ENCODE measurements around the gene PLPP4. TPM values are rescaled to one million over a fixed set of nuclear protein-coding genes. Genes with fewer than 3 reads are reported as not detected.

PLPP4 gene
- total RNA-seq, 4 donors from 2014 or later: 2.5 TPM; not detected in 3

DNA sequence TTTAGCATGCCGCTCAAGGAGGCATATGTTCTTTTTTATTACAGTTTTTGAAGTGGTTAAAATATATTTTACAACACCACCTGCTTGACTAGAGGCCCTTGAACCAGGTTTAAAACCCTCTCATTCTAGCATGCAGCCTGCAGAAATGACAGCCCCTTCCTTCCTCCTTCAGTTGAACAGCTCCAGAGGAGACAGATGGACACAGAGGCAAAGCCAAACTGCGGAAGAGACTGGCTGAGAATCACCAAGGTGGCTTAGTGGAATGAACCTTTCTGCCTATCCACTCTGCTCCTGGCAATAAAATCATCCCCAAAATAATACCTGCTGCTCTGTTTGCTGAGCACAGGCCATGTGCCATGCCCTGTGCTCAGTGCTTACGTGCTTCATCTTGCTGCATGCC is 23.9 kb upstream of the PLPP4 start:
- no peak for ATAC-seq
- no peaks in the 10 kb centered on the region for H3K4me1 ChIP-seq
- no peaks in the 10 kb centered on the region for H3K9me3 ChIP-seq
- H3K27me3 ChIP-seq: peaks cover 18% of the 10 kb centered on the region
- H3K27ac ChIP-seq: no peak overlapping the region
- WGBS, 2 donors (ENCODE audit: low coverage in 1 of 2): 73 to 87% methylated on average over 3 of the region's 3 CpGs
- TF ChIP-seq POLR2AphosphoS5 (IDR thresholded peaks at IDR 0.05) (no peak), POLR2A (IDR thresholded peaks at IDR 0.05) (no peak), EP300 (IDR thresholded peaks at IDR 0.05) (no peak)
- TF ChIP-seq, protein P1, sequence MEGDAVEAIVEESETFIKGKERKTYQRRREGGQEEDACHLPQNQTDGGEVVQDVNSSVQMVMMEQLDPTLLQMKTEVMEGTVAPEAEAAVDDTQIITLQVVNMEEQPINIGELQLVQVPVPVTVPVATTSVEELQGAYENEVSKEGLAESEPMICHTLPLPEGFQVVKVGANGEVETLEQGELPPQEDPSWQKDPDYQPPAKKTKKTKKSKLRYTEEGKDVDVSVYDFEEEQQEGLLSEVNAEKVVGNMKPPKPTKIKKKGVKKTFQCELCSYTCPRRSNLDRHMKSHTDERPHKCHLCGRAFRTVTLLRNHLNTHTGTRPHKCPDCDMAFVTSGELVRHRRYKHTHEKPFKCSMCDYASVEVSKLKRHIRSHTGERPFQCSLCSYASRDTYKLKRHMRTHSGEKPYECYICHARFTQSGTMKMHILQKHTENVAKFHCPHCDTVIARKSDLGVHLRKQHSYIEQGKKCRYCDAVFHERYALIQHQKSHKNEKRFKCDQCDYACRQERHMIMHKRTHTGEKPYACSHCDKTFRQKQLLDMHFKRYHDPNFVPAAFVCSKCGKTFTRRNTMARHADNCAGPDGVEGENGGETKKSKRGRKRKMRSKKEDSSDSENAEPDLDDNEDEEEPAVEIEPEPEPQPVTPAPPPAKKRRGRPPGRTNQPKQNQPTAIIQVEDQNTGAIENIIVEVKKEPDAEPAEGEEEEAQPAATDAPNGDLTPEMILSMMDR (IDR thresholded peaks at IDR 0.05): no peak
- no peak overlapping the region for H3K4me3 ChIP-seq
- no peaks in the 10 kb centered on the region for H3K36me3 ChIP-seq

DNA sequence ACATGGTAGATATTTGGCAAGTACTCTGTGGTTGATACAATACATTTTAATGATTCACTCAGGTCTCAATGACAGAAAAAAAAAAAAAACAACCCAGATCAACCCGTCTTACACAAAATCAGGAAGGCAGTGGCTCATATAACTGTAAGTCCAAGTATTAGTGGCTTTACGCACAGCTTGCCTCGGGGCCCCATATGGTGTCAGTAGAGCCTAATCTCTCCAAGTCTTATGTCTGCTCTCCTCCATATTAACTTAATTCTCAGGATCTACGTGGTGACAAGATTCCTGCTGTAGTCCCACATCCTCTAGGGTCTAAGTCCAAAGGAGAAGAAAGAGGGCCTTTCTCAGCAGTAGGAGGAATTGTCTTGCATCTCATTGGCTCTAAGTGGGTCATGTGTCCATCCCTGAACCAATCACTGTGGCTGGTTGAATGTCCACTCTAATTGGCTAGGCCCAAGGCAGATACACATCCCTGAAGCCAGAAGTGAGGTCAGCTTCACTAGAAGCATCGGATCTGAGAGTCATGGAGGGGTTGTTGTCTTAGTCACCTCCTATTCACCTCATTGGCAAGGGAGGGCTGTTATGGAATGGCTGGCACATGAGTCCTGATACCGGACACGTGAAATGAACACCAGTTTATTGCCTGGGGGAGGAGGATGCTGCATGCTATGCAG is 20.5 kb upstream of the PLPP4 start:
- TF ChIP-seq POLR2A (IDR thresholded peaks at IDR 0.05): no peak
- TF ChIP-seq EP300 (IDR thresholded peaks at IDR 0.05): no peak
- TF ChIP-seq, protein P1 (IDR thresholded peaks at IDR 0.05): no peak
- TF ChIP-seq POLR2AphosphoS5 (IDR thresholded peaks at IDR 0.05): no peak
- 67 to 70% methylated on average over 3 to 6 of the region's 7 CpGs for WGBS, 2 donors (ENCODE audit: low coverage in 1 of 2)
- H3K27ac ChIP-seq: no peak overlapping the region

DNA sequence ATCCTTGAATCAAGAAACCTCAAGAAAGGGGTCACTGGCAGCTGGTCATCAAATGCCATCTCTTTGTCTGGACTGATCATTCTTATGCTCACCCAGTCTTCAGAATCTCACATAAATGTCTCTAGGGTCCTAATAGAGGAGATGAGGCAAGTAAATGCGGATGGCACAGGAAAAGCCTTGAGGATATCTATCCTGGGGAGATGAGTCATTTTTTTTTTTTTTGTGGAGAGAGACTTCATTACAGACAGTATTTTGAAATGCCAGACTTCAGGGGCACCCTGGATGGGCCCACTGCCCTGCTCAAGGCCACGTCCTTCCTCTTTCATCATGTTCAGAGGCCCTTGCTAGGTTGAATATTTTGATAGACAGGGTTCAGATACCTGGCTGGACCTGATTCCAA is 19.5 kb upstream of the PLPP4 start:
- no peaks in the 10 kb centered on the region for H3K9me3 ChIP-seq
- no peak overlapping the region for H3K27ac ChIP-seq
- H3K27me3 ChIP-seq: peaks cover 8% of the 10 kb centered on the region
- no peak overlapping the region for H3K4me3 ChIP-seq
- no peak for ATAC-seq
- 67 to 82% methylated on average over 1 to 2 of the region's 2 CpGs for WGBS, 2 donors (ENCODE audit: low coverage in 1 of 2)
- H3K36me3 ChIP-seq: no peaks in the 10 kb centered on the region
- no peak for TF ChIP-seq POLR2AphosphoS5 (IDR thresholded peaks at IDR 0.05)
- no peaks in the 10 kb centered on the region for H3K4me1 ChIP-seq

More for the DNA sequence above, 20.5 kb upstream of the PLPP4 start:
- H3K9me3 ChIP-seq: no peaks in the 10 kb centered on the region
- no peak for ATAC-seq
- no peaks in the 10 kb centered on the region for H3K4me1 ChIP-seq
- H3K27me3 ChIP-seq: peaks cover 8% of the 10 kb centered on the region
- H3K4me3 ChIP-seq: no peak overlapping the region
- no peaks in the 10 kb centered on the region for H3K36me3 ChIP-seq

DNA sequence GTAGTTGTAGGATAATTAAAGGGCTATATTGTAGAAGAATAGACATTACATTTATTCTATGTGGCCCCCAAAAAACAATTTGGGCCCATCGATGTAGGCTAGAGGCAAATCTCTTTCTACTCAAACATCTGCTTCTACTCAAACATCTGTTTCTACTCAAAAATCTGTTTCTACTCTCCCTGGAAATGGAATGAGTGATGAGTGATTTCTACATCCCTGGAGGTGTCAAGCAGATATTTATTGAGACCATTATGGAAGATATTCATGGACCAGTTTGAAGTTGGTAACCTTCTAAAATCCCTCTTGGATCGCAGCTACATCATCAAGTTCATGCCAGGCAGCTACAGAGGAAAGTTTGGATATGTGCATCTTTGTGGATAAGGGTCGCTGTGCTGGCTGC is 5.1 kb upstream of the PLPP4 start:
- no peaks in the 10 kb centered on the region for H3K9me3 ChIP-seq
- TF ChIP-seq POLR2AphosphoS5 (IDR thresholded peaks at IDR 0.05) (no peak), POLR2A (IDR thresholded peaks at IDR 0.05) (no peak), EP300 (IDR thresholded peaks at IDR 0.05) (no peak)
- TF ChIP-seq, protein P1 (IDR thresholded peaks at IDR 0.05): no peak
- peaks cover 0 to 9% (median 5%) of the 10 kb centered on the region in 3 donors for H3K4me1 ChIP-seq
- H3K4me3 ChIP-seq: no peak overlapping the region
- ATAC-seq: no peak
- H3K27me3 ChIP-seq: peaks cover 11% of the 10 kb centered on the region
- H3K36me3 ChIP-seq: no peaks in the 10 kb centered on the region
- WGBS, 2 donors (ENCODE audit: low coverage in 1 of 2): 27 to 41% methylated on average over 3 of the region's 3 CpGs
- no peak overlapping the region for H3K27ac ChIP-seq

DNA sequence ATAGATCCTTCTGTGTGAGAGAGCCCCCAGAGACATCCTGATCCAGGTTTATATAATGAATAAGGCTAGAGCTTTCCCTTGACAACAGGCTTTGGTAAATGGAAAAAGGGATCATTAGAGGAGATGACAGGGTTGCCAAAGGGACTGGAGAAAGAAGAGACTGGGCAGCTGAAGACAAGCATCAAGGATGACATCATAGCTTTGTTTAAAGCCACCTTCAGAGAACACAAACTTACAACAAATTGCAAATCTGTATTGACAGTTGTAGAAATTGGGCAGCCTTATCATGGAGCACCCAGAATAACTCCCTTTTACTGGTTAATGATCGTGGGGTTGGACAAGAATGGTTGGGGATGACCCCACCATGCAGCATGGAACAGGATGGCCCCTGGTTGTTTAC is 3.7 kb upstream of the PLPP4 start:
- H3K9me3 ChIP-seq: no peaks in the 10 kb centered on the region
- TF ChIP-seq POLR2A (IDR thresholded peaks at IDR 0.05) (no peak), EP300 (IDR thresholded peaks at IDR 0.05) (no peak), POLR2AphosphoS5 (IDR thresholded peaks at IDR 0.05) (no peak)
- TF ChIP-seq, protein P1 (IDR thresholded peaks at IDR 0.05): no peak
- no peak overlapping the region for H3K27ac ChIP-seq
- H3K4me1 ChIP-seq: peaks cover 0 to 23% (median 12%) of the 10 kb centered on the region in 3 donors
- H3K4me3 ChIP-seq: no peak overlapping the region
- H3K27me3 ChIP-seq: peaks cover 24% of the 10 kb centered on the region
- 67 to 71% methylated on average over 1 of the region's 1 CpG for WGBS, 2 donors (ENCODE audit: low coverage in 1 of 2)
- no peak for ATAC-seq
- no peaks in the 10 kb centered on the region for H3K36me3 ChIP-seq
